ENCODE data around the gene EIF4E1B. TPM values are rescaled to one million over a fixed set of nuclear protein-coding genes. Genes with fewer than 3 reads are reported as not detected.

The EIF4E1B gene
- total RNA-seq, 5 donors from 2014 or later (not counting 1 experiment from before 2014, with no cell fraction given), result not detected

DNA sequence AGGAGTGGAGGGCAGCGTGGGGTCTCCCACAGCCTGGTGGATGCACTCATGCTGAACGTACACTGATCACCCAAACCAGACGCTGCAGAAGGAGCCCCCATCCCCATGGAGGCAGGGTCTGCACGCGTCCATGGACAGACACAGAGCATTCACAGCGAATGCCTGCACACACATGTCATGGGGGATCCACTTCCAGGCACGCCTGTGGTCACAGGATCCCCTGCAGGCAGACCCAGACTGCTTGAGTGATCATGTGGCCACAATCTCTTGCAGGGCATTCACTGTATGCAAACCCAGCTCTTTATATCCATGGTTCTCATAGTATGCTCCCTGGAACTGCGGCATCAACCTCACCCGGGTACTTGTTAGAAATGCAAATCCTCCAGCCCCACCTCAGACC is 5.5 kb upstream of the EIF4E1B start:
- DNase-seq, result no peak
- H3K4me1 ChIP-seq (ENCODE audit: control insufficient read depth in 1 of 2, extremely low read depth in 1 of 2, insufficient read depth in 2 of 2, low read length in 2 of 2), result peaks cover 2 to 19% of the 10 kb centered on the region in 2 experiments
- ATAC-seq (replicated peaks in 1 of 4), result no peak

DNA sequence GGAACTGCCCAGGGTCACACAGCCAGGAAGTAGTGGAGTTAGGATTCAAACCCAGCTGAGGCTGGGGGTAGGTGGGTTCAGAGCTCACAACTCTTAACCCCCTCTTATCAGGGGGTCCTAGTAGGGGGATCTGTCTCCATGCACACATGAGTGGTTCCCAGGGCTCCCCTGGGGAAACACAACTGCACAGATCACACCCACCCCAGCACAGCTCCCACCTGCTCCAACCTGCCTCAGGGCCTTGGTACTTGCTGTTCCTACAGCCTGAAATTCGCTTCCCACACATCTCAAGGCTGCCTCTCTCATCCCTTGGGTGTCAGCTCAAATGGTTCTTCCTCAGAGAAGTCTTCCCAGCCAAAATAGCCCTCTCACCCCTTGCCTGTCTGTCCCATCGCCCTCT is 5.0 kb upstream of the EIF4E1B start:
- Mint-ChIP-seq H3K36me3 (peaks cover under 1% of the 10 kb centered on the region), H3K27me3 (peaks cover 45 to 58% of the 10 kb centered on the region in 2 donors), H3K9me3 (no peaks in the 10 kb centered on the region), H3K4me1 (peaks cover 2 to 17% (median 5%) of the 10 kb centered on the region in 3 donors), H3K27ac (no peak overlapping the region), H3K4me3 (no peak overlapping the region)
- Histone ChIP-seq H3K9me3 (no peaks in the 10 kb centered on the region), H3K27ac (ENCODE audit: low read length) (no peak overlapping the region), H3K4me1 (ENCODE audit: control insufficient read depth in 1 of 2, extremely low read depth in 1 of 2, insufficient read depth in 2 of 2, low read length in 2 of 2) (peaks cover 2 to 17% of the 10 kb centered on the region in 2 experiments), H3K36me3 (ENCODE audit: control insufficient read depth in 2 of 2, extremely low read depth in 1 of 2, insufficient read depth in 1 of 2, low read length in 1 of 2) (no peaks in the 10 kb centered on the region), H3K4me3 (ENCODE audit: control insufficient read depth in 1 of 2, extremely low read depth in 1 of 2, low read length in 1 of 2) (no peak overlapping the region), H3K27me3 (replicated peaks in 1 of 2; ENCODE audit: control insufficient read depth in 2 of 2, extremely low read depth in 1 of 2, insufficient read depth in 2 of 2, low read length in 1 of 2) (peaks cover 22 to 78% of the 10 kb centered on the region in 2 experiments)
- WGBS (ENCODE audit: insufficient coverage), result 79% methylated on average over 2 of the region's 2 CpGs
- ATAC-seq (replicated peaks in 1 of 4) (no peak), DNase-seq (no peak)
- ChIA-PET CTCF (no interaction called here), POLR2A (no interaction called here)

More for the DNA sequence above, 5.5 kb upstream of the EIF4E1B start:
- no peaks in the 10 kb centered on the region for H3K36me3 ChIP-seq (ENCODE audit: control insufficient read depth in 2 of 2, extremely low read depth in 1 of 2, insufficient read depth in 1 of 2, low read length in 1 of 2)
- Mint-ChIP-seq H3K27ac (no peak overlapping the region), H3K27me3 (peaks cover 50 to 62% of the 10 kb centered on the region in 2 donors), H3K36me3 (peaks cover 3% of the 10 kb centered on the region), H3K4me1 (peaks cover 7 to 21% (median 10%) of the 10 kb centered on the region in 3 donors), H3K9me3 (no peaks in the 10 kb centered on the region), H3K4me3 (no peak overlapping the region)
- H3K4me3 ChIP-seq (ENCODE audit: control insufficient read depth in 1 of 2, extremely low read depth in 1 of 2, low read length in 1 of 2), result no peak overlapping the region
- H3K27ac ChIP-seq (ENCODE audit: low read length), result no peak overlapping the region
- CTCF ChIA-PET, result no interaction called here
- peaks cover 22 to 79% of the 10 kb centered on the region in 2 experiments for H3K27me3 ChIP-seq (replicated peaks in 1 of 2; ENCODE audit: control insufficient read depth in 2 of 2, extremely low read depth in 1 of 2, insufficient read depth in 2 of 2, low read length in 1 of 2)
- no peaks in the 10 kb centered on the region for H3K9me3 ChIP-seq
- WGBS (ENCODE audit: insufficient coverage), result 72% methylated on average over 9 of the region's 9 CpGs
- POLR2A ChIA-PET, result no interaction called here

DNA sequence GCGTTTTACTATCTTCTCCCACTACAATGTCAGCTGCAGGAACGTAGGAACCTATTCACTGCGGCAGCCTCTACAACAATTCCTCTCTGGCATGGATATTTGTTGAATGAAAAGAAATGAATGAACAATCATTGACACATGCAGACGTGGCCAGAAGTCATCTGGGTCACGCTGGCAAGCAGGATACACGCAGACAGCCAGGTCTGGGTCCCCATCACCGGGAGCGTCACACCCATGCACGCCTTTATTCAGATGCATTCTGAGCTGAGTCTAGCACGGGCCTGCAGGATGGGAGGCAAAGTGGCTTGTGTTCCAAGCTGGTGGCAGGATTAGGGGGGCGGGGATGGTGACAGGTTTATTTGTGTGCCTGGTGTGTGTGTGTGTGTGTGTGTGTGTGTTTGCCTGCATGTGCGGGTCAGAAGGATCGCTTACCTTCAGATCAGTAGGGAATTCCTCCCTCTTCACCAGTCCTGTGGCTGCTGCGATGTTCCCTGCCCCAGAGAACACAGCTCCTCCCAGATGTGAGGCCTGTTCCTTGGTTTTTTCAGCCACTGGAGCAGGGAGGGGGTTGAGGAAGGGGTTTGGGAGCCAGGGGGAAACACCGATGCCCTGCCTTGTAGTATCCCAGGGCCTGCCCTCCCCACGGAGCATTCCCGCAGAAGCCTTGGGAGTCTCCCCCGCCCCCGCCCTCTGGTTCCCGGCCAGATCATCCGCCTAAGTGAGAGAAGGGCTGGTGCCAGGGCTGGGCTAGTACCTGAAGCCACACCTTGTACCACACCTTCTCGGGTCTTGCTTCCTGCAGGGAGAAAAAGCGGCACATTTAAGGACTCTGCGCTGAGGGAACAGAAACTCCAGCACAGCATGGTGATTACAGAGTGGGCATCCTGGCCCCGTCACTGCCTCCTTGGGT is 4.3 kb upstream of the EIF4E1B start:
- Mint-ChIP-seq H3K27me3 (peaks cover 50 to 59% of the 10 kb centered on the region in 2 donors), H3K4me1 (peaks cover 6 to 21% (median 10%) of the 10 kb centered on the region in 3 donors), H3K9me3 (no peaks in the 10 kb centered on the region), H3K4me3 (no peak overlapping the region), H3K36me3 (no peaks in the 10 kb centered on the region), H3K27ac (no peak overlapping the region)
- ATAC-seq (replicated peaks in 1 of 4) (no peak), DNase-seq (no peak)
- H3K27ac ChIP-seq (ENCODE audit: low read length), result no peak overlapping the region
- WGBS (ENCODE audit: insufficient coverage), result 71% methylated on average over 14 of the region's 25 CpGs
- no peaks in the 10 kb centered on the region for H3K36me3 ChIP-seq (ENCODE audit: control insufficient read depth in 2 of 2, extremely low read depth in 1 of 2, insufficient read depth in 1 of 2, low read length in 1 of 2)
- ChIA-PET CTCF (interaction anchor here in 1 of 2 donors (0.6 kb wide), 1 partner anchor 53 kb away, joined by 3 read pairs; no protein-coding TSS in a partner anchor), POLR2A (no interaction called here)
- H3K27me3 ChIP-seq (replicated peaks in 1 of 2; ENCODE audit: control insufficient read depth in 2 of 2, extremely low read depth in 1 of 2, insufficient read depth in 2 of 2, low read length in 1 of 2), result peaks cover 25 to 78% of the 10 kb centered on the region in 2 experiments
- H3K4me1 ChIP-seq (ENCODE audit: control insufficient read depth in 1 of 2, extremely low read depth in 1 of 2, insufficient read depth in 2 of 2, low read length in 2 of 2), result peaks cover 2 to 17% of the 10 kb centered on the region in 2 experiments
- H3K9me3 ChIP-seq, result no peaks in the 10 kb centered on the region
- no peak overlapping the region for H3K4me3 ChIP-seq (ENCODE audit: control insufficient read depth in 1 of 2, extremely low read depth in 1 of 2, low read length in 1 of 2)

DNA sequence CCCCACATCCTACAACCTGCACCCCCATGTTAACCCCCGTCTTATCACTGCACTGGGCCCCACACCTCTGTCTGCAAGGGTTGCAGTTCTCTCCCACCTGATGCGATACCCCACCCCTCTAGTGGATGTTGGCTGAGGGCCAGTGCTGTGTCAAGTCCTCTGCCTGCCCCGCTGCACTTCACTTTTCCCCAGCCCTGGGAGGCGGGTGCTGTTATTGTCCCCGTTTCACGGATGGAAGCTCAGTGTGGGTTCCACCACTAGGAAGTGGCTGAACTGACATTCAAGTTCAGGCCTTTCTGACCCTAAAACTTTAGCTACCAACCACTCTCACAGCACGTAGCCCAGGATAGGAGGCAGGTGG is 3.6 kb upstream of the EIF4E1B start:
- Histone ChIP-seq H3K36me3 (ENCODE audit: control insufficient read depth in 2 of 2, extremely low read depth in 1 of 2, insufficient read depth in 1 of 2, low read length in 1 of 2) (no peaks in the 10 kb centered on the region), H3K27ac (ENCODE audit: low read length) (no peak overlapping the region), H3K9me3 (no peaks in the 10 kb centered on the region), H3K27me3 (replicated peaks in 1 of 2; ENCODE audit: control insufficient read depth in 2 of 2, extremely low read depth in 1 of 2, insufficient read depth in 2 of 2, low read length in 1 of 2) (peaks cover 27 to 78% of the 10 kb centered on the region in 2 experiments), H3K4me1 (ENCODE audit: control insufficient read depth in 1 of 2, extremely low read depth in 1 of 2, insufficient read depth in 2 of 2, low read length in 2 of 2) (peaks cover 2 to 17% of the 10 kb centered on the region in 2 experiments), H3K4me3 (ENCODE audit: control insufficient read depth in 1 of 2, extremely low read depth in 1 of 2, low read length in 1 of 2) (no peak overlapping the region)
- ChIA-PET CTCF (interaction anchor here in 1 of 2 donors (0.6 kb wide), 1 partner anchor 54 kb away, joined by 3 read pairs; no protein-coding TSS in a partner anchor), POLR2A (no interaction called here)
- Mint-ChIP-seq H3K36me3 (no peaks in the 10 kb centered on the region), H3K27ac (no peak overlapping the region), H3K9me3 (no peaks in the 10 kb centered on the region), H3K27me3 (peaks cover 55 to 60% of the 10 kb centered on the region in 2 donors), H3K4me1 (peaks cover 6 to 21% (median 10%) of the 10 kb centered on the region in 3 donors), H3K4me3 (no peak overlapping the region)
- DNase-seq (no peak), ATAC-seq (replicated peaks in 1 of 4) (no peak)
- WGBS (ENCODE audit: insufficient coverage), result 75% methylated on average over 4 of the region's 7 CpGs

DNA sequence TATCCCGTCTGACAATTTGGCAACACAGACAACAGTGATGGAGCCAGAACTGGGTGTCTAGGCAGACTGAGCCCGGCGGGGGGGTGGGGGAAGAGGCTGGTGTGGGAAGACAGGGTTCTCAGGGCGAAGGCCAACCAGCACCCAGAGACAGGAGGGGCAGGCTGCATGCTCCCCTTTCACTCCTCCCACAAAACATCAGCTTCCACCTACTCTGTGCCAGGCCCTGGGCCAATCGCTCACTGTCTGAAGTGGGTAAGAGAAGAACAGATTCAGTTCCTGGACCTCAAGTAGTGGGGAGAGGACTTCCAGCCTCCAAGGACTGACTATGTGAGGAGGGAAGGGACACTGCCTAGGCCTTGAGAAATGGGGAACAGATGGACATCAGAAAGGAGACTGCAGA is 2.9 kb upstream of the EIF4E1B start:
- Mint-ChIP-seq H3K27ac (no peak overlapping the region), H3K4me3 (no peak overlapping the region), H3K36me3 (no peaks in the 10 kb centered on the region), H3K27me3 (peaks cover 48 to 60% of the 10 kb centered on the region in 2 donors), H3K4me1 (peaks cover 6 to 21% (median 10%) of the 10 kb centered on the region in 3 donors), H3K9me3 (no peaks in the 10 kb centered on the region)
- Histone ChIP-seq H3K27ac (ENCODE audit: low read length) (no peak overlapping the region), H3K36me3 (ENCODE audit: control insufficient read depth in 2 of 2, extremely low read depth in 1 of 2, insufficient read depth in 1 of 2, low read length in 1 of 2) (no peaks in the 10 kb centered on the region), H3K9me3 (no peaks in the 10 kb centered on the region), H3K27me3 (replicated peaks in 1 of 2; ENCODE audit: control insufficient read depth in 2 of 2, extremely low read depth in 1 of 2, insufficient read depth in 2 of 2, low read length in 1 of 2) (peaks cover 27 to 77% of the 10 kb centered on the region in 2 experiments), H3K4me1 (ENCODE audit: control insufficient read depth in 1 of 2, extremely low read depth in 1 of 2, insufficient read depth in 2 of 2, low read length in 2 of 2) (peaks cover 2 to 17% of the 10 kb centered on the region in 2 experiments), H3K4me3 (ENCODE audit: control insufficient read depth in 1 of 2, extremely low read depth in 1 of 2, low read length in 1 of 2) (no peak overlapping the region)
- ChIA-PET CTCF (no interaction called here), POLR2A (no interaction called here)
- ATAC-seq (replicated peaks in 1 of 4) (no peak), DNase-seq (no peak)
- WGBS (ENCODE audit: insufficient coverage), result 89% methylated on average over 1 of the region's 5 CpGs

DNA sequence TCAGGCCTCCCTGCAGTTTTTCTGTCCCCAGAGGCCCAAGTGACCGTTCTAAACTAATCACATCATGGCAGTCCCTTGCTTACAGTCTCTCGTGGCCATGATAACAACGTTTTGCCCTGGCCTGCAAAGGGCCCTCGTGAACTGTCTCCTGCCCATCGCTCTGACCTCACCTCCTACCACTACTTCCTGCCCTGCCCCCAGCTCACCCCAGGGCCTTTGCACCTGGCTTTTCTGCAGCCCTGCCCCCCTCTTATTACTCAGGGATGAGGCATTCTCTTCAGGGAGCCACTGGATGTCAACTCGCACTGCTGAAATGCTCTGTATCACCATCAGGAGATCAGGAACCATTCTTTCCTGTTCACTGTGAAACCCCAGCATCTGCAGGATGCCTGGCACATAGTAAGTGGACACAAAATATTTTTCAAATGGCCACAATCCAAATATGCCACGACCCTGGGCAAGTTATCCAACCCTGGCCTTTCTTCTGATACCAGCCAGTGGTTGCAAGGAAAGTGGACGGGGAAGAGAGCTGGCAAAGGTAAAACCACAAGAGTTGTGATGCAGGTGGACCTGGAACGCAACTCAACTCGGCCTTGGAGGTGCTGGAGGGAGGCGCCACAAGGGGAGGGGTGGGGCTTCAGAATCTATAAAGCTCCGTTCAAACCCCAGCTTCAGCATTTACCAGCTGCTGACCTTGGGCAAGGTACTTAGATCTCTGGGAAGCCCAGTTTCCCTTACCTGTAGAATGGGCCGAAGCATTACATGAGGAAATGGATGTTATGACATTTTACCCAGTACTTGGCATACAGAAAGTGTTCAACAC is 1.9 kb upstream of the EIF4E1B start:
- Mint-ChIP-seq H3K4me1 (peaks cover 6 to 23% (median 12%) of the 10 kb centered on the region in 3 donors), H3K9me3 (no peaks in the 10 kb centered on the region), H3K27ac (no peak overlapping the region), H3K4me3 (peak overlapping the region in 1 of 3 donors; percentile 58), H3K27me3 (peaks cover 50 to 67% of the 10 kb centered on the region in 2 donors), H3K36me3 (no peaks in the 10 kb centered on the region)
- ATAC-seq (replicated peaks in 1 of 4), result no peak
- Histone ChIP-seq H3K9me3 (no peaks in the 10 kb centered on the region), H3K4me1 (ENCODE audit: control insufficient read depth in 1 of 2, extremely low read depth in 1 of 2, insufficient read depth in 2 of 2, low read length in 2 of 2) (peaks cover 2 to 17% of the 10 kb centered on the region in 2 experiments), H3K4me3 (ENCODE audit: control insufficient read depth in 1 of 2, extremely low read depth in 1 of 2, low read length in 1 of 2) (no peak overlapping the region), H3K27ac (ENCODE audit: low read length) (no peak overlapping the region), H3K27me3 (replicated peaks in 1 of 2; ENCODE audit: control insufficient read depth in 2 of 2, extremely low read depth in 1 of 2, insufficient read depth in 2 of 2, low read length in 1 of 2) (peaks cover 27 to 81% of the 10 kb centered on the region in 2 experiments), H3K36me3 (ENCODE audit: control insufficient read depth in 2 of 2, extremely low read depth in 1 of 2, insufficient read depth in 1 of 2, low read length in 1 of 2) (no peaks in the 10 kb centered on the region)
- WGBS (ENCODE audit: insufficient coverage), result 57% methylated on average over 9 of the region's 13 CpGs
- POLR2A ChIA-PET, result no interaction called here
- CTCF ChIA-PET, result no interaction called here
- no peak for DNase-seq

All from T-cell (primary cell).